A673 (cell line): ENCODE results near the gene VPS16. TPM values are rescaled to one million over a fixed set of nuclear protein-coding genes. Genes with fewer than 3 reads are reported as not detected.
"Not testable (repeated sequence)": the region's sequence is repeated elsewhere in the genome, so short reads cannot be mapped to it uniquely, and the experiment has no call there.

Experiments
- BruUV-seq: library from RNA; stranded (reverse); fragments of 400-500 nt; replicated peaks from 2 replicates; lab custom pipeline; 2021; lab: Mats Ljungman, UMichigan
- CTCF ChIA-PET: fragments of 300-600 bp; sonication (Branson Sonifier 250); formaldehyde crosslinking; loops from one replicate; lab custom pipeline; 2022; ENCODE audit warnings: antibody characterized with exemption; lab: Charles Lee
- POLR2A ChIA-PET: fragments of 300-600 bp; sonication (Branson Sonifier 250); formaldehyde crosslinking; loops from one replicate; lab custom pipeline; 2022; ENCODE audit warnings: antibody characterized with exemption; ENCODE audit not compliant: low non-redundant PET; lab: Charles Lee
- DNase-seq: peaks from one replicate; pipeline ENCODE4 v3.0.0-alpha.2; 2015; ENCODE audit warnings: low spot score
- H3K27ac ChIP-seq: fragments of 200-600 bp; sonication (generic); 2 replicates; pipeline ENCODE4 v1.5.1; 2016; ENCODE audit warnings: mixed run types, low read depth, mild to moderate bottlenecking, mixed read lengths, antibody characterized with exemption, low read length; ENCODE audit not compliant: poor library complexity, severe bottlenecking
- H3K27me3 ChIP-seq: fragments of 200-600 bp; sonication (generic); replicated peaks from 2 replicates; pipeline ENCODE4 v1.6.1; 2017; ENCODE audit warnings: mixed run types, low read depth, mild to moderate bottlenecking, mixed read lengths, antibody characterized with exemption, low read length; ENCODE audit not compliant: insufficient read depth, poor library complexity
- H3K36me3 ChIP-seq: fragments of 200-600 bp; sonication (generic); 2 replicates; pipeline ENCODE4 v1.6.1; 2016; ENCODE audit warnings: mixed run types, mild to moderate bottlenecking, mixed read lengths, antibody characterized with exemption, low read length; ENCODE audit not compliant: insufficient read depth, poor library complexity, severe bottlenecking
- H3K4me1 ChIP-seq: fragments of 200-600 bp; sonication (generic); 2 replicates; pipeline ENCODE4 v1.6.1; 2017; ENCODE audit warnings: mixed run types, mild to moderate bottlenecking, mixed read lengths, antibody characterized with exemption, low read length; ENCODE audit not compliant: insufficient read depth, poor library complexity, severe bottlenecking
- H3K4me3 ChIP-seq: fragments of 200-600 bp; sonication (generic); 2 replicates; pipeline ENCODE4 v1.5.1; 2016; ENCODE audit warnings: low read depth, mixed run types, mild to moderate bottlenecking, mixed read lengths, low read length; ENCODE audit not compliant: poor library complexity, severe bottlenecking
- H3K9me3 ChIP-seq: fragments of 200-600 bp; sonication (generic); 2 replicates; pipeline ENCODE4 v1.6.1; 2016; ENCODE audit warnings: mixed run types, low read depth, mild to moderate bottlenecking, mixed read lengths, antibody characterized with exemption, low read length; ENCODE audit not compliant: poor library complexity, severe bottlenecking
- EZH2 ChIP-seq: fragments of 200-600 bp; sonication (generic); IDR thresholded peaks from 2 replicates; pipeline ENCODE4 v1.6.1; 2017; ENCODE audit warnings: borderline replicate concordance, low read depth, mild to moderate bottlenecking, mixed read lengths, antibody characterized with exemption, low read length; ENCODE audit not compliant: poor library complexity, severe bottlenecking
- intact Hi-C: fragments of 100-400 bp; cut with micrococcal nuclease; formaldehyde crosslinking; loops from one replicate; pipeline ENCODE4 v1.10.0; 2022; ENCODE audit not compliant: unreplicated experiment
- total RNA-seq: library from RNA; stranded (reverse); gene quantifications from 2 replicates; pipeline ENCODE4 v1.2.3, GENCODE V29; 2021
- TF ChIP-seq, protein P1 (sequence below): fragments of 300-800, 200-600 bp; sonication (generic); conservative IDR thresholded peaks from 2 replicates; pipeline ENCODE4 v1.5.1; 2017; ENCODE audit warnings: low read depth, mild to moderate bottlenecking, antibody characterized with exemption, low read length, moderate library complexity, mixed read lengths

Gene VPS16
- total RNA-seq, 1 experiment from 2014 or later: 37.8 TPM

- Histone ChIP-seq H3K4me3 (no peak overlapping the region), H3K36me3 (no peaks in the 10 kb centered on the region), H3K9me3 (no peaks in the 10 kb centered on the region), H3K27me3 (no peaks in the 10 kb centered on the region), H3K4me1 (no peaks in the 10 kb centered on the region), H3K27ac (no peak overlapping the region)
- BruUV-seq: no TSS peak
- ChIA-PET POLR2A (no interaction called here), CTCF (no interaction called here)
- intact Hi-C loops: no loop called here
- DNase-seq: no peak
- TF ChIP-seq, protein P1, sequence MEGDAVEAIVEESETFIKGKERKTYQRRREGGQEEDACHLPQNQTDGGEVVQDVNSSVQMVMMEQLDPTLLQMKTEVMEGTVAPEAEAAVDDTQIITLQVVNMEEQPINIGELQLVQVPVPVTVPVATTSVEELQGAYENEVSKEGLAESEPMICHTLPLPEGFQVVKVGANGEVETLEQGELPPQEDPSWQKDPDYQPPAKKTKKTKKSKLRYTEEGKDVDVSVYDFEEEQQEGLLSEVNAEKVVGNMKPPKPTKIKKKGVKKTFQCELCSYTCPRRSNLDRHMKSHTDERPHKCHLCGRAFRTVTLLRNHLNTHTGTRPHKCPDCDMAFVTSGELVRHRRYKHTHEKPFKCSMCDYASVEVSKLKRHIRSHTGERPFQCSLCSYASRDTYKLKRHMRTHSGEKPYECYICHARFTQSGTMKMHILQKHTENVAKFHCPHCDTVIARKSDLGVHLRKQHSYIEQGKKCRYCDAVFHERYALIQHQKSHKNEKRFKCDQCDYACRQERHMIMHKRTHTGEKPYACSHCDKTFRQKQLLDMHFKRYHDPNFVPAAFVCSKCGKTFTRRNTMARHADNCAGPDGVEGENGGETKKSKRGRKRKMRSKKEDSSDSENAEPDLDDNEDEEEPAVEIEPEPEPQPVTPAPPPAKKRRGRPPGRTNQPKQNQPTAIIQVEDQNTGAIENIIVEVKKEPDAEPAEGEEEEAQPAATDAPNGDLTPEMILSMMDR: no peak
- TF ChIP-seq EZH2: no peak
Measured at GRCh38 chr20:2825761-2826160, 14.8 kb upstream of the VPS16 start.

GRCh38 chr20:2826655-2827054 lies 13.9 kb upstream of the VPS16 start:
- no TSS peak for BruUV-seq
- H3K27me3 ChIP-seq: no peaks in the 10 kb centered on the region
- POLR2A ChIA-PET: no interaction called here

GRCh38 chr20:2829376-2829775 lies 11.2 kb upstream of the VPS16 start:
- no peaks in the 10 kb centered on the region for H3K36me3 ChIP-seq
- BruUV-seq: no TSS peak
- DNase-seq: no peak
- TF ChIP-seq, protein P1: no peak
- no peak for TF ChIP-seq EZH2
- no peaks in the 10 kb centered on the region for H3K4me1 ChIP-seq
- CTCF ChIA-PET: no interaction called here
- no peaks in the 10 kb centered on the region for H3K9me3 ChIP-seq
- H3K27me3 ChIP-seq: no peaks in the 10 kb centered on the region
- intact Hi-C loops: no loop called here
- H3K27ac ChIP-seq: no peak overlapping the region
- POLR2A ChIA-PET: no interaction called here
- H3K4me3 ChIP-seq: no peak overlapping the region

More at GRCh38 chr20:2826655-2827054, 13.9 kb upstream of the VPS16 start:
- no peak for TF ChIP-seq EZH2
- TF ChIP-seq, protein P1: no peak
- Histone ChIP-seq H3K4me3 (no peak overlapping the region), H3K4me1 (no peaks in the 10 kb centered on the region), H3K27ac (no peak overlapping the region), H3K9me3 (no peaks in the 10 kb centered on the region), H3K36me3 (no peaks in the 10 kb centered on the region)
- DNase-seq: no peak
- CTCF ChIA-PET: no interaction called here
- intact Hi-C loops: no loop called here

- POLR2A ChIA-PET, H3K9me3 ChIP-seq, BruUV-seq, DNase-seq, H3K4me3 ChIP-seq, H3K27me3 ChIP-seq, H3K4me1 ChIP-seq, H3K36me3 ChIP-seq, intact Hi-C loops, H3K27ac ChIP-seq: not testable (repeated sequence)
- CTCF ChIA-PET: interaction anchor here (0.7 kb wide), 1 partner anchor 10 kb away, joined by 3 read pairs; no protein-coding TSS in a partner anchor
Measured at GRCh38 chr20:2831206-2831605, 9.3 kb upstream of the VPS16 start.
